Kidney (tissue), 14 donors: Measurements from ENCODE around the gene TMCO4. TPM values are rescaled to one million over a fixed set of nuclear protein-coding genes. Genes with fewer than 3 reads are reported as not detected.

ENCODE experiments used
- DNase-seq, 5 donors: peaks; one replicate each; pipeline ENCODE4 v3.0.0-alpha.2; 2013 to 2020
- FAIRE-seq: peaks from 2 replicates; lab custom pipeline; 2012; peaks lifted over from hg19 to GRCh38; lab: Jason Lieb, UNC
- H3K27ac ChIP-seq, 2 donors: one replicate each; pipeline ENCODE4 v1.7.0; 2013; ENCODE audit warnings: low read depth in 2 of 2, low read length in 2 of 2, inconsistent platforms in 1 of 2
- H3K27me3 ChIP-seq: one replicate; pipeline ENCODE4 v1.7.1; 2013; ENCODE audit warnings: low read length, inconsistent platforms; ENCODE audit not compliant: control insufficient read depth, insufficient read depth
- H3K36me3 ChIP-seq, 3 donors: one replicate each; pipeline versions ENCODE4 v1.7.0 to v1.7.1; 2013; ENCODE audit warnings: low read length in 3 of 3, control low read depth in 1 of 3, inconsistent platforms in 1 of 3; ENCODE audit not compliant: insufficient read depth in 3 of 3, control insufficient read depth in 2 of 3
- H3K4me1 ChIP-seq, 3 donors: one replicate each; pipeline versions ENCODE4 v1.7.0 to v1.7.1; 2013; ENCODE audit warnings: low read length in 3 of 3, inconsistent platforms in 1 of 3, low read depth in 1 of 3; ENCODE audit not compliant: control insufficient read depth in 2 of 3, insufficient read depth in 2 of 3
- H3K4me3 ChIP-seq, 3 donors: one replicate each; pipeline versions ENCODE4 v1.7.0 to v1.8.1; 2013; ENCODE audit warnings: low read length in 3 of 3, control low read depth in 1 of 3, inconsistent platforms in 1 of 3
- H3K9ac ChIP-seq, 3 donors: one replicate each; pipeline versions ENCODE4 v1.7.0 to v1.7.1; 2013; ENCODE audit warnings: low read length in 3 of 3, control low read depth in 1 of 3, inconsistent platforms in 1 of 3
- H3K9me3 ChIP-seq, 3 donors: one replicate each; pipeline versions ENCODE4 v1.7.0 to v1.7.1; 2013; ENCODE audit warnings: low read length in 3 of 3, control low read depth in 1 of 3, inconsistent platforms in 1 of 3; ENCODE audit not compliant: control insufficient read depth in 2 of 3, insufficient read depth in 1 of 3
- intact Hi-C: fragments of 100-400 bp; cut with DNase I; formaldehyde crosslinking; loops from one replicate; pipeline ENCODE4 v1.11.1; 2022
- polyA plus RNA-seq: library from polyadenylated mRNA; stranded (reverse); fragments of 350-450 nt; fragmentation: Illumina TruSeq; extraction: RNeasy Lipid Tissue Mini Kit (QIAGEN cat#74804); gene quantifications from one replicate; pipeline ENCODE4 v1.2.3, GENCODE V29; 2014; ENCODE audit warnings: low read depth, low replicate concordance; ENCODE audit not compliant: insufficient read depth
- total RNA-seq: library from RNA; stranded (reverse); fragmentation: NEBNext Ultra II Directional; extraction: Animal tissue kit (Norgen Biotek cat#: 25700); gene quantifications from one replicate; pipeline ENCODE4 v1.2.1, GENCODE V29; 2021
- TF ChIP-seq, protein P1 (sequence below): IDR thresholded peaks from 3 replicates; pipeline ENCODE4 v1.5.1; 2012; ENCODE audit warnings: mild to moderate bottlenecking, moderate library complexity, borderline replicate concordance; ENCODE audit not compliant: insufficient read depth; ENCODE audit errors: extremely low read depth
- donor health status: control.
- donor health status: control.
- donor health status: control.
- donor health status: control.
- donor health status: control.
- donor health status: DM: yes; HTN: yes; CAD: no.
- donor health status: Normal renal cell carcinoma (clear cell type).

Gene TMCO4
- total and polyA plus RNA-seq, 2 donors from 2014 or later: 35.0 to 36.5 TPM

DNA sequence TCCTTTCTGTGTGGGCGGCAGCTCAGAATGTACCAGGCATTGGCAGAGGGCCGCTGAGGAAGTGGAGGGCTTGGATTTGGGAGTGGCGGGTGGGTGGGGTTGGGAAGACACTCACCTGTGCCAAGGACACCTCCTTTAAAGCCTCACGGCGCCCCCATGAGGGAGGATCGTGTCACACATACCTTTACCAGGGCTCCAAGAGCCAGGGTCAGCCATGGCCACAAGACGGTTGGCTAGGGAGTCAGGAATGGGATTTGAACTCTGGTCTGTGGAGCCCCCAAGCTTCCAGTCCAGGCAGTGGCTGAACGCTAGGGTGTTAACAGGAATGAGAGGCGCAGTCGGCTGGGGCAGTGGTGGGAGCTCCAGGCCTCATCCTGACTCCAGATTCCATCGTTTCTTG, 151.0 kb downstream of the TMCO4 start:
- Histone ChIP-seq H3K36me3 (no peaks in the 10 kb centered on the region), H3K4me3 (no peak overlapping the region), H3K9ac (no peak overlapping the region), H3K4me1 (peaks cover 0 to 12% (median under 1%) of the 10 kb centered on the region in 3 donors), H3K27ac (no peak overlapping the region), H3K9me3 (no peaks in the 10 kb centered on the region), H3K27me3 (no peaks in the 10 kb centered on the region)
- TF ChIP-seq, protein P1, sequence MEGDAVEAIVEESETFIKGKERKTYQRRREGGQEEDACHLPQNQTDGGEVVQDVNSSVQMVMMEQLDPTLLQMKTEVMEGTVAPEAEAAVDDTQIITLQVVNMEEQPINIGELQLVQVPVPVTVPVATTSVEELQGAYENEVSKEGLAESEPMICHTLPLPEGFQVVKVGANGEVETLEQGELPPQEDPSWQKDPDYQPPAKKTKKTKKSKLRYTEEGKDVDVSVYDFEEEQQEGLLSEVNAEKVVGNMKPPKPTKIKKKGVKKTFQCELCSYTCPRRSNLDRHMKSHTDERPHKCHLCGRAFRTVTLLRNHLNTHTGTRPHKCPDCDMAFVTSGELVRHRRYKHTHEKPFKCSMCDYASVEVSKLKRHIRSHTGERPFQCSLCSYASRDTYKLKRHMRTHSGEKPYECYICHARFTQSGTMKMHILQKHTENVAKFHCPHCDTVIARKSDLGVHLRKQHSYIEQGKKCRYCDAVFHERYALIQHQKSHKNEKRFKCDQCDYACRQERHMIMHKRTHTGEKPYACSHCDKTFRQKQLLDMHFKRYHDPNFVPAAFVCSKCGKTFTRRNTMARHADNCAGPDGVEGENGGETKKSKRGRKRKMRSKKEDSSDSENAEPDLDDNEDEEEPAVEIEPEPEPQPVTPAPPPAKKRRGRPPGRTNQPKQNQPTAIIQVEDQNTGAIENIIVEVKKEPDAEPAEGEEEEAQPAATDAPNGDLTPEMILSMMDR: peak; percentile 14
- intact Hi-C loops: loop anchor here (10.0 kb wide), 1 partner anchor 164 kb away; the partner anchor contains the start of gene CAPZB
- DNase-seq (peak in 3 of 5 donors; percentile 47 to 65 (median 54)), FAIRE-seq (no peak)

DNA sequence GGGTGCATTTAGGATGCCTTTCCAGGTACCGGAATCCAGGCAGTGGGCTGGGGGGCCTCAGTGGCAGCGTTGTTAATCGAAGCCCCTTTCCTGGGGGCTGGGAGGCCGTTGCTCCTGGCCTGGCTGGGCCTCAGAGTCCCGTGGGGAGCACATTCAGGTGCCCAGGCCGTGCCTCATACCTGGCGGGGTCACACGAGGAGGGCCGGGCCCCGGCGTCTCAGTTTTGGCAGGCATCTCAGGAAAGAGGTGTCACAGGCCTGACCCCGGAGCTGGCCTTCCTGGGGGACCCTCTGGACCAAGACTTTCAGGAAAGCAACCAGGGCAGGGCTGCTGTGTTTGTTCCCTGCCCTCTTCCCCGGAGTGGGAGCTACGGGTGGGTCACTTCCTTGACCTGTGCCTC, 151.5 kb downstream of the TMCO4 start:
- no peaks in the 10 kb centered on the region for H3K36me3 ChIP-seq
- intact Hi-C loops: loop anchor here (10.0 kb wide), 1 partner anchor 163 kb away; the partner anchor contains the start of gene CAPZB
- FAIRE-seq (no peak), DNase-seq (peak in 1 of 5 donors; percentile 68)
- H3K27ac ChIP-seq: no peak overlapping the region
- no peaks in the 10 kb centered on the region for H3K27me3 ChIP-seq
- no peak overlapping the region for H3K4me3 ChIP-seq
- no peak overlapping the region for H3K9ac ChIP-seq
- peaks cover 0 to 15% (median 4%) of the 10 kb centered on the region in 3 donors for H3K4me1 ChIP-seq
- no peaks in the 10 kb centered on the region for H3K9me3 ChIP-seq
- TF ChIP-seq, protein P1: no peak

DNA sequence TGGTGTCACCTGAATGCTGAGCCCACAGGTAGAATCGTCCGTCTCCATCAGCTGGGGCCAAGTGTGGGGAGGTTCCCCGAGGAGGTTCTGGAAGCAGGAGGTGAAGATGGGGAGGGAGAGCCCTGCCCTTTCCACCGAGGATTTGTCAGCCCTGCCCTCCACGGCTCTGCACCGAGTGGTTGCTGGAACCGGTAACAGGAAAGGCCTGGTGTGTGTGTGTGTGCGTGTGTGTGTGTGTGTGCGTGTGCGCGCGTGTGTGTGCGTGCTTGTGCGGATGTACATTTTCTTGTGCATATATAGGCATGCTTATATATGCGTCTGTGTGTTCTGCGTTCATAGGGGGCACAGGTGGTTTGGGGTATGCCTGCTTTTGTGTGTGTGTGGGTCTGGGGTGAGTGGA, 152.1 kb downstream of the TMCO4 start:
- Histone ChIP-seq H3K9me3 (no peaks in the 10 kb centered on the region), H3K4me1 (peaks cover 0 to 15% (median 4%) of the 10 kb centered on the region in 3 donors), H3K27ac (no peak overlapping the region), H3K9ac (no peak overlapping the region), H3K36me3 (no peaks in the 10 kb centered on the region), H3K27me3 (no peaks in the 10 kb centered on the region), H3K4me3 (no peak overlapping the region)
- TF ChIP-seq, protein P1: no peak
- DNase-seq (peak in 1 of 5 donors; percentile 38), FAIRE-seq (no peak)
- intact Hi-C loops: loop anchor here (10.0 kb wide), 1 partner anchor 163 kb away; the partner anchor contains the start of gene CAPZB
